Lower leg skin (tissue), 4 donors: ENCODE data around the gene LRTM1. TPM values are rescaled to one million over a fixed set of nuclear protein-coding genes. Genes with fewer than 3 reads are reported as not detected.

Experiments
- DNase-seq, 2 donors: peaks; one replicate each; pipeline ENCODE4 v3.0.0-alpha.2; 2019; ENCODE audit warnings: low spot score in 2 of 2
- H3K4me3 ChIP-seq: fragments of 200-600 bp; sonication (generic); 2 replicates; pipeline ENCODE4 v1.5.1; 2017; ENCODE audit warnings: mild to moderate bottlenecking, low read depth; ENCODE audit not compliant: poor library complexity, severe bottlenecking
- POLR2A ChIP-seq, 2 donors: fragments of 450-650 bp; IDR thresholded peaks; one replicate each; pipeline ENCODE4 v1.6.1; 2016 to 2017; ENCODE audit warnings: antibody characterized with exemption in 2 of 2, mild to moderate bottlenecking in 1 of 2, moderate library complexity in 1 of 2
- WGBS, 2 donors: methylation state at CpG; one replicate each; pipeline ENCODE4 v1.1.5; 2018; 5-methylcytosine and 5-hydroxymethylcytosine counted together
- intact Hi-C: fragments of 100-400 bp; cut with DNase I; formaldehyde crosslinking; loops from one replicate; pipeline ENCODE4 v1.15.0; 2023; ENCODE audit warnings: low total_unique reads
- total RNA-seq, 4 donors: library from RNA; depleted of rRNA; stranded (reverse); fragments of >200 nt; gene quantifications; one replicate each; pipeline ENCODE4 v1.1.0, GENCODE V29; 2016
- TF ChIP-seq, protein P1 (sequence below), 3 donors: fragments of 450-650 bp; IDR thresholded peaks; one replicate each; pipeline ENCODE4 v1.5.1; 2016; ENCODE audit warnings: antibody characterized with exemption in 3 of 3, mild to moderate bottlenecking in 3 of 3, moderate library complexity in 2 of 3

Gene LRTM1
- total RNA-seq, 4 donors from 2014 or later, result not detected

DNA sequence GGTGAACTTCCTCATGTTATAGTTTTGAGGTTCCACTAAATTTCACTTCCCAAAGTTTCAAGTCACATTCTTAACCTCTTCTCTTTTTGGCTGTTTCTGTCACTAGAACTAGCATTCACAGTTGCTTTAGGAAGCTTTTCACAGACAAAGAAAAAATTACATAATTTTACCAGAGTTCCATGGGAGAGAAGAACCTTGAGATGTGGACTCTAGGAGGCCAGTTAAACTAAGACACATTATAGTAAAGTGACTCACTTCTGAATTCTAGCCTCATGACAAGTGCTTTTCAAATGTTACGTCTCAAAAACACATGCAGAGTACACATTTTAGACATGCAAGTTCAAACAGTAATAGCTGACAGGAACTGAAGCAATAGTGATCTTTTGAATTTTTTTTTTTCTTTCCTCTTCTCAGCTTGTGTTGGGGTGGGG, 39.9 kb upstream of the LRTM1 start:
- DNase-seq, result no peak
- 77 to 87% methylated on average over 1 of the region's 1 CpG for WGBS, 2 donors
- no peak for TF ChIP-seq POLR2A (IDR thresholded peaks at IDR 0.05)
- TF ChIP-seq, protein P1, sequence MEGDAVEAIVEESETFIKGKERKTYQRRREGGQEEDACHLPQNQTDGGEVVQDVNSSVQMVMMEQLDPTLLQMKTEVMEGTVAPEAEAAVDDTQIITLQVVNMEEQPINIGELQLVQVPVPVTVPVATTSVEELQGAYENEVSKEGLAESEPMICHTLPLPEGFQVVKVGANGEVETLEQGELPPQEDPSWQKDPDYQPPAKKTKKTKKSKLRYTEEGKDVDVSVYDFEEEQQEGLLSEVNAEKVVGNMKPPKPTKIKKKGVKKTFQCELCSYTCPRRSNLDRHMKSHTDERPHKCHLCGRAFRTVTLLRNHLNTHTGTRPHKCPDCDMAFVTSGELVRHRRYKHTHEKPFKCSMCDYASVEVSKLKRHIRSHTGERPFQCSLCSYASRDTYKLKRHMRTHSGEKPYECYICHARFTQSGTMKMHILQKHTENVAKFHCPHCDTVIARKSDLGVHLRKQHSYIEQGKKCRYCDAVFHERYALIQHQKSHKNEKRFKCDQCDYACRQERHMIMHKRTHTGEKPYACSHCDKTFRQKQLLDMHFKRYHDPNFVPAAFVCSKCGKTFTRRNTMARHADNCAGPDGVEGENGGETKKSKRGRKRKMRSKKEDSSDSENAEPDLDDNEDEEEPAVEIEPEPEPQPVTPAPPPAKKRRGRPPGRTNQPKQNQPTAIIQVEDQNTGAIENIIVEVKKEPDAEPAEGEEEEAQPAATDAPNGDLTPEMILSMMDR (IDR thresholded peaks at IDR 0.05), result no peak
- H3K4me3 ChIP-seq, result no peak overlapping the region
- intact Hi-C loops, result no loop called here

DNA sequence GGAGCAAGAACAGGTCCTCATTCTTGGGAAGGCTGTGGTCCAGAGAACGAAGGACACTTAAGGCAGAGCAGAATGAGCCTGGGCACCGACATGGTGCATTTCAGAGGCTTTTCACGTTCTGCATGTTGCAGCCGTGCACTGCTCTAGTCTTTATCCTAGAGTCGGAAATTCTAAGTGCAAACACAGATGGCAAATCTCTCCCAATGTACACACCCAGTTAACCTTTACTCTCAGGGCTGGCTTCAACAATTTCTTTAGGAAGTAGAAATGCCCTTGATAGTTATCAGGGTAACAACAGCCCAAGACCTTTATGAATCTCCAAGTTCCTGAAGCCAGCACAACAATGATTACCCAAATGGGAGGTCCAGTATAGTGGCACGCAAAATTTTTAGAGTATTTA, 39.1 kb upstream of the LRTM1 start:
- no peak overlapping the region for H3K4me3 ChIP-seq
- DNase-seq, result no peak
- TF ChIP-seq, protein P1 (IDR thresholded peaks at IDR 0.05), result no peak
- no peak for TF ChIP-seq POLR2A (IDR thresholded peaks at IDR 0.05)
- intact Hi-C loops, result no loop called here
- WGBS, 2 donors, result 78 to 92% methylated on average over 6 of the region's 6 CpGs

DNA sequence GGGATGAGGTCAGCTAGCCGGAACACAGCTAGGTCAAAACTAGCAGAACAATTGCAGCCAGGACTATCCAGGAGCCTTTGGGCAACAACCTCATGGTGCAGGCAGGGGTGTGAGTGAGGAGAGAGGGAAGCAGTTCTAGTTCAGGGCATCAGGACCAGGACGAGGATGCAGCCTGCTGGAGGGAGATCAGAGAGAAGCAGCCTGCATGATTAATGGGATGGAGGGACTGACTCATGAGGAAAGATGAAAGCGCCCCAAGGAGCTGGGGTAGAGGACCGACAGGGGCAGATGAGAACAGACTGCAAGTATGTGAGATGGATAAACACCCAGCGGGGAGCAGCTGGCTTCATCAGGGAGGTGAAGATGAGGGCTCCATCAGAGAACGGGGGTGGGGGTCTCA, 37.9 kb upstream of the LRTM1 start:
- no peak overlapping the region for H3K4me3 ChIP-seq
- intact Hi-C loops, result no loop called here
- no peak for TF ChIP-seq POLR2A (IDR thresholded peaks at IDR 0.05)
- TF ChIP-seq, protein P1 (IDR thresholded peaks at IDR 0.05), result no peak
- DNase-seq, result no peak
- 75 to 78% methylated on average over 6 of the region's 6 CpGs for WGBS, 2 donors

DNA sequence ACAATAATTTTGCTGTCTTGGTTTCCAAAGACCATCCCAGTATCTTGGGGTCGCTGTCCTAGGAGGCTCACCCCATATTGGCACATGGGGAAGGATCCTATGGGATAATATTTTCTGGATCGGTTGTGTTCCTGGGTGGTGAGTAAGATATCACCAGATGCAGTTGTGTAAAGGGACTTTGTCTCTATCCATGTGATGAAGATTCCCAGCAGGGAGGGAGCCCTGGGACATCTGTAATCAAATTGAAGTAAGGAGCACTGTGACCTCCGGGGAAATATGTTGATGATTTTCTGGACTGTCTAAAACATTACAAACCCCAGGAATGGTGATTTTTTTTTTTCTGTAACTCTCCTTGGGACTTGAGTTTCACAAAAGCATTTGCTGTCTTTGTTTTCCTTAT, 36.2 kb upstream of the LRTM1 start:
- TF ChIP-seq POLR2A (IDR thresholded peaks at IDR 0.05), result no peak
- TF ChIP-seq, protein P1 (IDR thresholded peaks at IDR 0.05), result no peak
- 82 to 89% methylated on average over 3 of the region's 3 CpGs for WGBS, 2 donors
- H3K4me3 ChIP-seq, result no peak overlapping the region
- intact Hi-C loops, result no loop called here
- no peak for DNase-seq

DNA sequence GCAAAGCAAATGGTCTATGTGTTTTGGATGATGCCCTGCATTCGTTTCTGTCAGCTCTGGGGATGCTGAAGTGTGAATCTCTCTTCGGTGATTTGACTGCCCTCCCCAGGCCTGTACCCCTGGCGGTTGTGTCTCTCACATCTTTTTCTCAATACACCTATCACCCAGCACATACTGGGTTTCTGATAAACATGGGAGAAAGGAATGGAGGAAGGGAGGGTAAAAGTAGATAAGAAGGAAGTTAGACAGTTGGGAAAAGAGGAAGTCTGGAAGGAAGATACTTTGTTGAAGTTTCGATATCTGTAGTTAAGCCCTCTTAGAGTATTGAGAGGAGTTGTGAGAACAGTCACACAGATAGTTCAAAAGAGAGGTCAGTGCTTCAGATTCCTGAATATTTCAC, 35.8 kb upstream of the LRTM1 start:
- no peak for TF ChIP-seq POLR2A (IDR thresholded peaks at IDR 0.05)
- TF ChIP-seq, protein P1 (IDR thresholded peaks at IDR 0.05), result no peak
- 80 to 90% methylated on average over 4 of the region's 4 CpGs for WGBS, 2 donors
- no peak for DNase-seq
- H3K4me3 ChIP-seq, result no peak overlapping the region
- intact Hi-C loops, result no loop called here

DNA sequence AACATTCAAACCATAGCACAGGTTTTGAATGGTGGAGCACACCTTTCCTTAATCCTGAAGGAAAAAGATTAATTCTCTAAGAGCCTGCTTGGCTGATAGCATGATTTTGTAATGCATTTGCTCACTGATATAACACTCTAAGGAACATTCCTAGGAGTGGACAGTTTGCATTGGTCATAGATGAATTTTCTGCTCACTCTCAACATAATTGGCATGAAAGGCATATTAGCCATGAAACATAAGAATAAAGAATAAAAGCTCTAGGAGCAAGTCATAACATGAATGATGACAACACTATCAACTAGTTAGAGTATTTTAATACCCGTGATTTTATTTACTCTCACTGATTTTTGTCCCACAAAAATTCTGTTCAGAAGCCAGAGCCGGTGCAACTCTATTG, 34.3 kb upstream of the LRTM1 start:
- intact Hi-C loops, result no loop called here
- WGBS, 2 donors, result 44 to 62% methylated on average over 2 of the region's 2 CpGs
- TF ChIP-seq POLR2A (IDR thresholded peaks at IDR 0.05), result no peak
- DNase-seq, result no peak
- H3K4me3 ChIP-seq, result no peak overlapping the region
